ENCODE measurements around the gene LBX2. TPM values are rescaled to one million over a fixed set of nuclear protein-coding genes. Genes with fewer than 3 reads are reported as not detected.

Gene LBX2
- total and polyA plus RNA-seq, 9 of the 15 experiments (the other 6 are each of a cell fraction or from before 2014, with no cell fraction given): 0.39 to 6.2 (median 1.8) TPM; not detected in 1

- TF ChIP-seq, protein P1, sequence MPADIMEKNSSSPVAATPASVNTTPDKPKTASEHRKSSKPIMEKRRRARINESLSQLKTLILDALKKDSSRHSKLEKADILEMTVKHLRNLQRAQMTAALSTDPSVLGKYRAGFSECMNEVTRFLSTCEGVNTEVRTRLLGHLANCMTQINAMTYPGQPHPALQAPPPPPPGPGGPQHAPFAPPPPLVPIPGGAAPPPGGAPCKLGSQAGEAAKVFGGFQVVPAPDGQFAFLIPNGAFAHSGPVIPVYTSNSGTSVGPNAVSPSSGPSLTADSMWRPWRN (IDR thresholded peaks at IDR 0.05; ENCODE audit: low read depth): no peak
- TF ChIP-seq ZC3H11A (IDR thresholded peaks at IDR 0.05; ENCODE audit: low read depth, low read length): peak; percentile 89
- TF ChIP-seq SNRNP70 (optimal IDR thresholded peaks at IDR 0.05; ENCODE audit: low read depth, low read length): no peak
- TF ChIP-seq ZNF707 (CRISPR knock-in tag; conservative IDR thresholded peaks at IDR 0.05): no peak
- TF ChIP-seq PPARD (CRISPR knock-in tag; IDR thresholded peaks at IDR 0.05): no peak
- no peak for TF ChIP-seq CBX2 (IDR thresholded peaks at IDR 0.05; ENCODE audit: insufficient read depth, low read length, poor library complexity, severe bottlenecking)
- peak; percentile 37 for TF ChIP-seq POLR2B (IDR thresholded peaks at IDR 0.05; ENCODE audit: low read depth, partially characterized antibody)
- TF ChIP-seq PHF8 (IDR thresholded peaks at IDR 0.05; ENCODE audit: borderline replicate concordance, low read length): peak; percentile 56; the same call in 1 of the 2 replicates
- peak; percentile 32 for TF ChIP-seq KDM5B (IDR thresholded peaks at IDR 0.05; ENCODE audit: insufficient replicate concordance, low read depth, low read length)
- TF ChIP-seq SLC30A9 (CRISPR knock-in tag; IDR thresholded peaks at IDR 0.05): no peak
- TF ChIP-seq HMGXB4 (CRISPR knock-in tag; IDR thresholded peaks at IDR 0.05): no peak; the same call in 1 of the 2 replicates
- TF ChIP-seq CBFB (CRISPR knock-in tag; IDR thresholded peaks at IDR 0.05): peak; percentile 54; the same call in 1 of the 2 replicates
- TF ChIP-seq IRF1 (CRISPR knock-in tag; IDR thresholded peaks at IDR 0.05; ENCODE audit: borderline replicate concordance): no peak
- TF ChIP-seq MECOM (CRISPR knock-in tag; IDR thresholded peaks at IDR 0.05): no peak
- TF ChIP-seq MIER1 (IDR thresholded peaks at IDR 0.05; ENCODE audit: low read depth): no peak
- TF ChIP-seq DACH1 (IDR thresholded peaks at IDR 0.05; ENCODE audit: partially characterized antibody): no peak
- no peak for TF ChIP-seq CBX1 (IDR thresholded peaks at IDR 0.05; ENCODE audit: low read depth)
- TF ChIP-seq PYGO2 (tag; IDR thresholded peaks at IDR 0.05): no peak
- TF ChIP-seq PTRF (tag; IDR thresholded peaks at IDR 0.05): no peak
- peak; percentile 58; the same call in 1 of the 2 replicates for TF ChIP-seq PML (IDR thresholded peaks at IDR 0.05; ENCODE audit: low read length)
- peak in 1 of 2 experiments; percentile 60; a peak in 2 of 4 replicates for TF ChIP-seq RCOR1 (IDR thresholded peaks at IDR 0.05; ENCODE audit: borderline replicate concordance in 1 of 2, low read depth in 2 of 2, low read length in 2 of 2)
- TF ChIP-seq ARHGAP35 (IDR thresholded peaks at IDR 0.05; ENCODE audit: partially characterized antibody): no peak
- no peak for TF ChIP-seq GTF2A2 (tag; IDR thresholded peaks at IDR 0.05)
- TF ChIP-seq ZNF134 (CRISPR knock-in tag; conservative IDR thresholded peaks at IDR 0.05): no peak
- TF ChIP-seq GABPB1 (CRISPR knock-in tag; IDR thresholded peaks at IDR 0.05): peak; percentile 100
- TF ChIP-seq ZNF212 (CRISPR knock-in tag; IDR thresholded peaks at IDR 0.05): no peak
Observed at GRCh38 chr2:74454654-74455511, 44.5 kb downstream of the LBX2 start, which contains the start of gene INO80B (continued).

Measured in K562 (cell line).